HL-60 (cell line): ENCODE measurements around the gene PDAP1.
A peak's percentile ranks its signal among the peaks of the same experiment; 100 is the strongest.

Source experiments
- DNase-seq, 2 experiments: peaks; one replicate each; pipeline ENCODE4 v3.0.0-alpha.2; 2010 to 2020; ENCODE audit warnings: low read depth in 1 of 2, low spot score in 1 of 2
- H3K27ac ChIP-seq: fragments of 250-450 bp; sonication (Bioruptor Pico); replicated peaks from 2 replicates; pipeline ENCODE4 v1.5.1; 2020; ENCODE audit warnings: mild to moderate bottlenecking, moderate library complexity
- H3K27me3 ChIP-seq: fragments of 250-450 bp; sonication (Bioruptor Pico); 2 replicates; pipeline ENCODE4 v1.5.1; 2021; ENCODE audit warnings: mild to moderate bottlenecking, moderate library complexity; ENCODE audit not compliant: insufficient read depth, poor library complexity, severe bottlenecking
- H3K4me3 ChIP-seq: replicated peaks from 2 replicates; pipeline ENCODE4 v1.5.1; 2011; ENCODE audit warnings: mild to moderate bottlenecking, control low read depth, low read length; ENCODE audit not compliant: insufficient read depth
- CTCF ChIP-seq: IDR thresholded peaks from one replicate; pipeline ENCODE4 v1.5.1; 2011; ENCODE audit warnings: low read length, control low read depth, inconsistent platforms; ENCODE audit not compliant: insufficient read depth
- GABPA ChIP-seq: IDR thresholded peaks from 2 replicates; pipeline ENCODE4 v1.6.1; 2012; ENCODE audit warnings: low read depth
- POLR2AphosphoS5 ChIP-seq: IDR thresholded peaks from 2 replicates; pipeline ENCODE4 v1.6.1; 2012; ENCODE audit warnings: low read depth
- REST ChIP-seq: IDR thresholded peaks from 2 replicates; pipeline ENCODE4 v1.6.1; 2012; ENCODE audit warnings: low read depth; ENCODE audit not compliant: insufficient replicate concordance
- SPI1 ChIP-seq: IDR thresholded peaks from 2 replicates; pipeline ENCODE4 v1.6.1; 2012; ENCODE audit warnings: low read depth, mild to moderate bottlenecking, borderline replicate concordance

PDAP1 gene

GRCh38 chr7:99452541-99452940, 44.1 kb upstream of the PDAP1 start:
- Histone ChIP-seq H3K27ac (no peak overlapping the region), H3K4me3 (no peak overlapping the region), H3K27me3 (no peaks in the 10 kb centered on the region)
- no peak for DNase-seq
- TF ChIP-seq POLR2AphosphoS5 (peak; percentile 41; the same call in 1 of the 2 replicates), GABPA (no peak), CTCF (no peak)

GRCh38 chr7:99451936-99452335, 43.5 kb upstream of the PDAP1 start:
- no peak overlapping the region for H3K27ac ChIP-seq
- no peak for DNase-seq
- no peaks in the 10 kb centered on the region for H3K27me3 ChIP-seq
- TF ChIP-seq GABPA (no peak), POLR2AphosphoS5 (no peak), SPI1 (no peak)
- no peak overlapping the region for H3K4me3 ChIP-seq

GRCh38 chr7:99449326-99449725, 40.9 kb upstream of the PDAP1 start:
- no peak for DNase-seq
- H3K27ac ChIP-seq = no peak overlapping the region
- H3K4me3 ChIP-seq = no peak overlapping the region
- TF ChIP-seq POLR2AphosphoS5 = no peak
- TF ChIP-seq REST = no peak
- TF ChIP-seq CTCF = no peak
- no peak for TF ChIP-seq GABPA
- no peak for TF ChIP-seq SPI1
- H3K27me3 ChIP-seq = no peaks in the 10 kb centered on the region

- H3K27ac ChIP-seq = no peak overlapping the region
- no peak for TF ChIP-seq POLR2AphosphoS5
- no peak for TF ChIP-seq SPI1
- TF ChIP-seq REST = no peak
- TF ChIP-seq CTCF = no peak
- no peak for TF ChIP-seq GABPA
- DNase-seq = no peak
Measured at GRCh38 chr7:99448855-99449254, 40.5 kb upstream of the PDAP1 start.

More at GRCh38 chr7:99448855-99449254, 40.5 kb upstream of the PDAP1 start:
- H3K27me3 ChIP-seq = no peaks in the 10 kb centered on the region
- no peak overlapping the region for H3K4me3 ChIP-seq
